ENCODE data around the gene OTUB1. TPM values are rescaled to one million over a fixed set of nuclear protein-coding genes. Genes with fewer than 3 reads are reported as not detected.

The OTUB1 gene
- total RNA-seq, 1 donor from 2014 or later = 107 TPM

GRCh38 chr11:64020976-64021756 is 34.9 kb downstream of the OTUB1 start:
- intact Hi-C loops (cut with micrococcal nuclease) = no loop called here

DNA sequence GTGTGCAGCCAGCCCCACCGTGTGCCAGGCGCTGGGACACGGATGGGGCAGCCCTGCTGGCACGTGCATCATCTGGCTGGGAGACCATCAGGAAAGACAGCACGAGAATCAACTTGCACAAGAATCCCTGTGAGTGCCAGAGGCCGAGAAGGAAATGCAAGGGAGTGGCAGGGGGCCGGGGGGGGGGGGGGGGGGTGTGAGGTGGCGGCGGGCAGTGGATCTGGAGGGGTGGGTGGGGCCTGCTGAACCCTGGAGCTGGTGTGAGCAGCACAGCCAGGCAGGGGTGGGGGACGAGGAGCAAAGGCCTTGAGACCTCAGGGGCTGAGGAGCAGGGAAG is 35.5 kb downstream of the OTUB1 start:
- intact Hi-C loops (cut with micrococcal nuclease) = no loop called here

GRCh38 chr11:64022125-64022784 is 36.0 kb downstream of the OTUB1 start:
- intact Hi-C loops (cut with micrococcal nuclease) = no loop called here

- intact Hi-C loops (cut with micrococcal nuclease) = no loop called here
Measured at GRCh38 chr11:64023712-64024710, 37.8 kb downstream of the OTUB1 start.

- intact Hi-C loops (cut with micrococcal nuclease) = no loop called here
Measured at GRCh38 chr11:64025205-64025604, 39.0 kb downstream of the OTUB1 start.

DNA sequence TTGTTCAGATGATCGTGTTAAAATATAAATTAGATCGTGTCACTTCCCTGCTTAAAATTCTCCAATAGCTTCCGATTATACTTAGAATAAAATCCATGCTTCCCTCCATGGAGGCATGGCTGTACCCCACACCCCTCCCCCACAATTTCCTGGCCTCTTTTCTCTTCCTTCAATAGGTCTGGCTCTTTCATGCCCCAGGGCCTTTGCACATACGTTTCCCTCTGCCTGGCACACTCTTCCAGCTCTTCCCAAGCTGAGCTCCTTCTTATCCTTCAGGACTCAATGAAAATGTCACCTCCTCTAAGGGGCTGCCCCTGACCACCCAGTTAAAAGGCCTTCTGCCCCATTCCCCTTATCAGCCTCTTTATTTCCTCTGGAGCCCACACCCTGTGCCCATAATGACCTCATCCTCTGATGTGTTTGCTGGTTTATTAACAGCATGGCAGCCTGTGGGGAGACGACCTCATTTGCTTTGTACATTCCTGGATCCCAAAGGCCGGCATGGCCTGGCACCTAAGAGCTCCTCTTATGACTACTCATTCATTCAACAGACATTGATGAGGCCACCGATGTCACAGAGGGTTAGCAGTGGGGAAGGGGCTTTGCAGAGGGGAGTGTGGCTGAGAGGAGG is 40.5 kb downstream of the OTUB1 start:
- intact Hi-C loops (cut with micrococcal nuclease) = no loop called here

DNA sequence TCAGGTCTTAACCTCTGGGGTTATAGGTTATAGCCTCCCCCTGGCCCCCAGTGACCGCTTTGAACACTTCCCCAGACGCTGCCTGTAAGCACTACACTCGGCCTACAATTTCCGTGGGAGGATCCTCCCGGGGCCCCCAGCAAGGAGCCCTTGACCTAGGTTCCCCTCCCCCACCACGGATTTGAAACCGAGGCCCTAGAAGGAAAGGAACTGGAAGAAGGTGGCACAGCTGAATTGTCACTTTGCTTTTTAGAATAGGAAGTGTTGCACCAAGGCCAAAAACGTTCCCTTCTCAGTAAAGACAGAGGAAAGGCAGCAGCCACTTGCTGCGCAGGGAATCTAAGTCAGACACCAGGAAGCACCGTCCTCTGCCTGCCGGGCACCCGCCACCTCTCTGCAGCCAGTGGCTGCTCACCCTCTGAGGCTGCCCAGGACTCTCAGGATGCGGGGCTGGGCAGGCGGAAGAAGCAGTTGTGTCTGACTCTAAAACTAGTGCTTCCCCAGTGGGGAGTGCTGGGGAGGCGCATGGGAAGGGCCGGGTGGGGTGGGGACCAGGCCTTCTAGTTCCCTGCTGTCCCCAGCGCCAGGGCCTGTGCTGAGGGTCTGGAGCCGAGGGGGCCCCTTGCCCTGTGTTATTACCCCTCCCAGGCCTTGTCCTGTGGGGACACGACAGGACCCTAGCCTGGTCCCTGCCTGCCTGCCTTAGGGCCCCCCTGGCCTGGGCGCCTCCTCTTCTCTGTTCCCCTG is 41.6 kb downstream of the OTUB1 start:
- intact Hi-C loops (cut with micrococcal nuclease) = no loop called here

GRCh38 chr11:64028398-64029115 is 42.3 kb downstream of the OTUB1 start:
- intact Hi-C loops (cut with micrococcal nuclease) = no loop called here

GRCh38 chr11:64029773-64030172 is 43.5 kb downstream of the OTUB1 start:
- intact Hi-C loops (cut with micrococcal nuclease) = no loop called here

DNA sequence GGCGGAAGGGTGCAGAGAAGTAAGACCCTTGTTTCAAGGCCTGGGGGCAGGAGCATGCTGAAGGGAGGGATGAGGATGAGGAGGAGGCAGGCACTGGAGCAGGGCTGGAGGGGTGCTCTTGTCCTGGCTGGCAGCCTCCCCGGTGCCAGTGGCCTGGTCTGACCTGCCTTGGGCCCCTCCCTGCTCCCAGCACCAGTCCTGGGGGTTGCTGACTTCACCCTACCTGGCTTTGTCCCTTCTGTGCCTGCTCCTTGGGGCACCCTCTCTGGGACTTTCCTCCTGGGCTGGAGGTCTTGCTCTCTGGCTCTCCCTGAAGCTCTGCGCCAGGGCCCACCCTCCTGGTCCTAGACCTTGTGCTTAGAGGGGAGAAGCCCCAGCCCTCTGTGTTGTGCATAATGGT is 44.8 kb downstream of the OTUB1 start:
- intact Hi-C loops (cut with micrococcal nuclease) = no loop called here

DNA sequence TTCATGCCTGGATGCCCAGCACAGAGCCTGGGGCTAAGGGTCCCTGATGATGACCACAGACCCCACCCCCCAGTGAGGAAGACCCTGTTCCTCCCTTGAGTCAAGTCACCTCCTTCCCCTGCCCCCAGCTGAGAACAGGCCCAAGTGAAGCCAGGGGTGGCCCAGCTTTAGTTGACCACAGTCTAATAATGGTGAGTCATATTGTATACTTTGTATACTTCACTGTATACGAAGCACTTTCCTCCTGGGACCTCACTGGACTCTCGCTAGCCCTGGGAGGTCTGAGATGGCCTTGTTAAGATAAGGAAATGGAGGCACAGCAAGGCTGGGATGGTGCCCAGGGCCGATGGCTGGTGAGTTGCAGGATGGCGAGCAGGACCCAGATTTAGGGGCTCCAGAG is 45.8 kb downstream of the OTUB1 start:
- intact Hi-C loops (cut with micrococcal nuclease) = no loop called here

DNA sequence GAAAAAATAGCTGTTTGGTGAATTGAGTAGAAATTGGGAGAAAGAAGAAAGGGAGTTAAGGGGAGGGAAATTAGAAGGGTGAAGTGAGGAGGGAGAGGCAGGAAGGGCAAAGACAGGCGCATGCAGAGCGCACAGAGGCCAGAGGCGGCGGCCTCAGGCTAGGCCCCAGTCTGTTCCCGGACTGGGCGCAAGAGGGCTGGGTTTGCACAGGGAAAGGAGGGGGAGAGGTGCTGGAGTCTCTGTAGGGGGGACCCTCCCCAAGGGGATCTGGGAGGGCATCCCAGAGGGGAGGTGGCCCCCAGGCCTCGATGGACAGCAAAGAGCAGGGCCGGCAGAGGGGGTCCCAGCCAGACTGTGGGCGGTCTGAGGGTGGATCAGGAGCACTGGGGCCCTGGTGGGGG is 48.2 kb downstream of the OTUB1 start:
- intact Hi-C loops (cut with micrococcal nuclease) = no loop called here

DNA sequence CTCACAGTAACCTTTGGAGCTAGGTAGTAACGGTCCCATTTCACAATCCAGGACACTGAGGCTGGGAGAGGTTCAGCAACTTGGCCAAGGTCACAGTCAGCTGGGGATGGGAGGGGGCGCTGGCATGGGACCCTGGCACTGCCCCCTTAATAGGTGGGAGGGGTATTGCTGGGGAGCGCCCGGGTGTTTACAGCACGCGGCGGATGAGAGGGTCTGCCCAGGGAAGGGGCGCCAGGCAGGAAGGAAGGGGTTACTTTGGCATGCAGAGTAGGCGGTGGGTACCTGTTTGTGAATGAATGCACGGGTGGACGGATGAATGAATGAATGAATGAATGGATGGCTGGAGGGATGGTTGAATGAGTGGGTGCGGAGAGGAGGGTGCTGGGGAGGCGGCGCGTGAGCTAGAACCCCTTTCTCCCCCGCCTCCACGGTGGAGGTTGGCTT is 48.9 kb downstream of the OTUB1 start:
- intact Hi-C loops (cut with micrococcal nuclease) = no loop called here

- intact Hi-C loops (cut with micrococcal nuclease) = no loop called here
Measured at GRCh38 chr11:64035576-64035975, 49.3 kb downstream of the OTUB1 start, which contains the start of gene FLRT1. Gene FLRT1 (plus strand): TSS chr11:64035931. CDS start chr11:64116268, 80,337 bp downstream.

- intact Hi-C loops (cut with micrococcal nuclease) = no loop called here
Measured at GRCh38 chr11:64036087-64037026, 50.1 kb downstream of the OTUB1 start.

DNA sequence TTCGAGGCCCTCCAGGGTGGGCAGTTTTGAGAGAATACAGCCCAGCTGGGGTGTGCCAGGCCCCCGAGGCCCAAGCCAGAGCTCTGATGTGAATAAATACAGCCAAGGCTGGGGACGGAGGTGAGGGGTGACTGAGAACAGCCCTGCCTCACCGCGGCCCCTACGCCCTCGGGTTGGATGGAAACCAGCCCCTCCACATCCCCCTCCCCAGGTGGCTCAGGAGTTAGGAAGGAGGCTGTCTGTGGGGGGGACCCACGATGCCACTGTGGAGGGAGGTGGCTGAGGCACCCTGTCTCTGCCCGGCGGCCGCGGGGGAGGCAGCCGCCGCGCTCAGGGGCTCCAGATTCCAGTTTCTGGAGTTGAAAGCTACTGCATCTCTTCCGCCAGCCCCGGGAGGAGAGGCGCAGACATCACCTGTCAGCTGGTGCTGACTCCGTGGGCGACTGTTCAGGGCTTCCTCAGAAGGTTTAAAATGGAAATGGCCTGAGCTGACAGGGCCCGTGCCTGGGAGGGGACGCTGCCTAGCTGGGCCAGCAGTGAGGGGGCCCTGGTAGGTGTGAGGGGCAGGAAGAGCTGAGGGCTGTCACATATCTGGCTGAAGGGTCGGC is 50.9 kb downstream of the OTUB1 start:
- intact Hi-C loops (cut with micrococcal nuclease) = no loop called here

DNA sequence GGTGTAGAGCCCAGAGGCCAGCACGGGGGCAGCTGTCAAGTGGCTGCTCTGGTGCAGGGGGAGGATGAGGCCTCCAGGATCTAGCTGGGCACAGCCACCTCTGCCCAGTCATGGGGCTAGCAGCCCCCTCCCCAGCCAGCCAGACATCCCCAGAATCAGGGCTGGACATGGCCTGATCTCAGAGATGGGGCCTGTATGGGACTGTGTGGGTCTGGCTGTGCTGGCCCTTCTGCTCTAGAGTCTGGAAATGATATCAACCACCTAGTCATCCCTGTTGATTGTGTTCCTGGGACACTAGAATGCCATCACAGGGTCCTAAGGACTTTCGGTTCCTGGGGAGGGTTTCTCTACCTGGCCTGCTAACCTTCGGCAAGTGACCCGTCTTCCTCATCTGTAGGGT is 52.3 kb downstream of the OTUB1 start:
- intact Hi-C loops (cut with micrococcal nuclease) = no loop called here

DNA sequence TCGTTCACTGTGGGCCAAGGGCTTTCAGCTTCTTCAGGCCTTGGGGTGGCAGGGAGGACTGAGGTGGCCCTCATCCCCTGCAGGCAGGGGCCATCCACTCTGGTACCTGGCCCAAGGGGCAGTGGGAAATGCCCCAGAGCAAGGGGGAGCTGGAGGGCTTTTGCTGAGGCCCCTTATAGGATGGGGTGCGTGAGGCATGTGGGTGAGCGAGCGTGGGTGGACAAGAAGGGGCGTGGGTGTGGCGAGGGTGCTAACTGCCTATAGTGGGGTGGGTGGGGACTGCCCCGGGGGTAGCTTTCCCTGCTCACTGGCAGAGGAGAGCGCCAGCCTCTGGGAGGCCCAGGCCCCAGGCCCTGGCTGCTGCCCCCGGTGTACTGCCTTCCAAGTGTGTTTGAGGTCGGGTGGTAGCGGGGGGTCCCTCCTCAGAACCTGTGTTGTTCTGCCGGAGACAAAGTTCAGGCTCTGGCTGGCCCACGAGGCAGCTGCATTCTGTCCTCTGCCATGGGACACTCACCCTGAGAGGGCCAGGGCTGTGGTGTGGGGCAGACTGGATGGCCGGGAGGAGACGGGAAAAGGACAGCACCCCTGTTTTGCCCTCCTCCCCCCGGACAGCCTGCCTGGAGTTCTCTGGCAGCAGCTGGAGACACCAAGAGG is 52.9 kb downstream of the OTUB1 start:
- intact Hi-C loops (cut with micrococcal nuclease) = no loop called here
